Measurements from ENCODE around the gene POLN.

POLN gene

GRCh38 chr4:2075987-2076907, 165.7 kb downstream of the POLN start:
- ATAC-seq (no peak), DNase-seq (peak in 1 of 2 donors; percentile 5)
- no peaks in the 10 kb centered on the region for H3K9me3 Mint-ChIP-seq
- H3K27me3 Mint-ChIP-seq, result no peaks in the 10 kb centered on the region
- H3K4me1 Mint-ChIP-seq, result no peaks in the 10 kb centered on the region
- no peak overlapping the region for H3K27ac Mint-ChIP-seq
- no peak overlapping the region for H3K4me3 Mint-ChIP-seq

GRCh38 chr4:2075171-2075986, 166.5 kb downstream of the POLN start:
- Mint-ChIP-seq H3K4me1 (no peaks in the 10 kb centered on the region), H3K9me3 (no peaks in the 10 kb centered on the region), H3K4me3 (no peak overlapping the region), H3K27me3 (no peaks in the 10 kb centered on the region), H3K27ac (peak overlapping the region; percentile 60 to 74)
- ATAC-seq, result no peak
- no peak for DNase-seq

DNA sequence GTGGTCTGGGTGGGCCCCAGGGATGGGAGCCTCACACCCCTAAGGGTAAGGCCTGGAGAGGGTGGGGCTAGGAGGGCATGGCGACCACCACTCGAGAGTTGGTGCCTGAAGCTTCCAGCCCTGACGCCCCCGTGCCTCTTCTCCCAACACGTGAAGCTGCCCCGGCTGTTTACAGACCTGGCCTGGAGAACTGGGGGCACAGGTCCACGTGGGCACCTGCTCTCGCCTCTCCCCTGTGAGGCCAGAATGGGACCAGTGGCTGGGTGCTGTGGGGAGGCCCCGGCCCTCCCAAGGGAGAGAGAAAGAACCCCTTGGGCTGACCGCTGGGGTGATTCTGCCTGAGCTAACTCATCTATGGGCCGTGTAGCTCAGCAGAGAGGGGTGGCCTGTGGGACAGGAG, 167.3 kb downstream of the POLN start:
- H3K4me3 Mint-ChIP-seq, result no peak overlapping the region
- no peak for DNase-seq
- H3K27ac Mint-ChIP-seq, result no peak overlapping the region
- no peaks in the 10 kb centered on the region for H3K27me3 Mint-ChIP-seq
- H3K9me3 Mint-ChIP-seq, result no peaks in the 10 kb centered on the region
- no peaks in the 10 kb centered on the region for H3K4me1 Mint-ChIP-seq
- ATAC-seq, result no peak

GRCh38 chr4:2073808-2074481, 168.0 kb downstream of the POLN start:
- Mint-ChIP-seq H3K4me3 (no peak overlapping the region), H3K9me3 (no peaks in the 10 kb centered on the region), H3K4me1 (no peaks in the 10 kb centered on the region), H3K27me3 (no peaks in the 10 kb centered on the region), H3K27ac (no peak overlapping the region)
- DNase-seq (no peak), ATAC-seq (no peak)

DNA sequence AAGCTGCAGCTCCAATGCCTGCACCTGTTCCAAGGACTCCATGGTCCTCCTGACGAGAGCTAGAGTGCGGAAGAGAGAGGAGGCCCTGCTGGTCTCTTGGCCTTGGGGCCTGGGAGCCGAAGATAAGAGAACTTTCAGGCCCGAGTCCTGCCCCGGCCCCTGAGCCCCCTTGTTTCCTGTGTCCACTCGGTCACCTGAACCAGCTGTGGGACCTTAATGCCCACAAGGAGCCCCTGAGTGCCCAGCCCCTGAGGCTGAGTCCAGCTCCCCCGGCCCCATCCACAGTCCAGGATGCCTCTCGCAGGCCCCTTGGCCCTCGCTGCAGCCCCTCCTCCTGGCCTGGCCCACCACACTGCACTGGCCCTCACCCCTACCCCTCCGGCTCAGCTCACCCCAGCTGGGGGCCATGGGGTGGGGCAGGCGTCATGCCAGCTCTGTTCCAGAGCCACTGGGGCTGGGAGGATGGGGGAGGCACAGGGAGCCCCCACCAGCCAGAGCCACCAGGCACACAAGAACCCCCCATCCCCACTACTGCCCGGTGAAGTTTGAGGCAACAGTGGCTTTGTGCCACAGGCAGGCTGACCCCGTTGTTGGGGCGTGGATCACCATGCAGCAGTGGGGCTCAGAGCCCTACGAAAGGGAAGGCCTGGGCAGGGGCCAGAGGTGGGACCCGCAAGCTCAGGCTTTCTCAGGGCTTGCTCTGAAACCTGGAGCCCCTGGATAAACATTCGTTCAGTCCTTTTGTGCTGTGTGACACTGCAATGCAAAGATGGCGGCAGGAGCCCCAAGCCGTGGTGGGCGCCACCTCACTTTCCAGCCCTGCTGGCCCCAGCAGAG, 168.7 kb downstream of the POLN start:
- ATAC-seq, result peak; percentile 8
- no peak overlapping the region for H3K4me3 Mint-ChIP-seq
- H3K9me3 Mint-ChIP-seq, result no peaks in the 10 kb centered on the region
- H3K4me1 Mint-ChIP-seq, result no peaks in the 10 kb centered on the region
- H3K27me3 Mint-ChIP-seq, result no peaks in the 10 kb centered on the region
- peak overlapping the region in 1 of 2 donors; percentile 34 for H3K27ac Mint-ChIP-seq
- DNase-seq, result no peak

DNA sequence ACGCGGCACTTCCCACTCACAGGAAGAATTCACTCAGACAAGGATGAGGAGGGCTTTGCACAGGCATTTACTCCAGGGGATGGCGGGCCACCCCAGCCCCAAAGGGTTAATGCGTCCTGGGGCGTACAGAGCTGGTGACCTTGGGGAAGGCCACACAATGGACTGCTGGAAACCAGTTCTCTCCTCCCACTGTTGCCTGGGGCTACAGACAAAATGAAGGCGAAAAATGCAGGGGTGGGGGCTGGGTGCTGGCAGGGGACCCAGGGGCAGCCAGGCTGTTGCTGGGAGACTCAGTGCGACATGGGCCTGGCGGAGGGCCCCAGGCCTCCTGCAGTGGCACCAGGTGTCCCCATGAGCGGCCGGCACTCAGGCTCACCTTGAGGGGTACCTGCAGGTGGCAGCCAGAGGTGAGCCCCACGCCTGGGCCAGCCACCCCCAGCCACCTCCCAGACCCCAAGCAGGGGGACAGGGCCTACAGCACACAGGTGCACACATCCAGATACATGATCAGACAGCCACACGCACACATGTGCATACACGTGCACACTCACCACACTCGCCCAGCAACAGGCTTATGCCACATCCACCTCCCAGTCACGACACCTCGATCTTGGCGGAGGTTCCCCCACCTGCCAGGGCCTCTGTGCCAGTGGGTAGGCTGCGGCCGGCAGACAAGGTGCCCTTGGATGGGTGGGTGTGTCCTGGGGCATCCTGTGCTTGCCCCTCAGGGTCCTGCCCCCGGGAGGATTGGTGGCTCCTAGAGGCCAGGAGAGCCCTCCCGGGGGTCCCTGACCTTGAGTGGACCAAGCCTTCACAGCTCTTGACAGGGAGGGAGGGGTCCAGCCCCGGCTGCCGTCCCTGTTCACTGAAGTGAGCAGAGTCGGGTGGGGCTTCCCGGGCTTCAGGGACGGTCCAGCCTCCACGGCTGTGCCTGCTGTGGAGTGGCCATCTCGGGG, 169.7 kb downstream of the POLN start:
- DNase-seq, result no peak
- H3K27ac Mint-ChIP-seq, result peak overlapping the region in 1 of 2 donors; percentile 34
- no peaks in the 10 kb centered on the region for H3K9me3 Mint-ChIP-seq
- no peak for ATAC-seq
- H3K4me1 Mint-ChIP-seq, result no peaks in the 10 kb centered on the region
- no peaks in the 10 kb centered on the region for H3K27me3 Mint-ChIP-seq
- H3K4me3 Mint-ChIP-seq, result no peak overlapping the region

DNA sequence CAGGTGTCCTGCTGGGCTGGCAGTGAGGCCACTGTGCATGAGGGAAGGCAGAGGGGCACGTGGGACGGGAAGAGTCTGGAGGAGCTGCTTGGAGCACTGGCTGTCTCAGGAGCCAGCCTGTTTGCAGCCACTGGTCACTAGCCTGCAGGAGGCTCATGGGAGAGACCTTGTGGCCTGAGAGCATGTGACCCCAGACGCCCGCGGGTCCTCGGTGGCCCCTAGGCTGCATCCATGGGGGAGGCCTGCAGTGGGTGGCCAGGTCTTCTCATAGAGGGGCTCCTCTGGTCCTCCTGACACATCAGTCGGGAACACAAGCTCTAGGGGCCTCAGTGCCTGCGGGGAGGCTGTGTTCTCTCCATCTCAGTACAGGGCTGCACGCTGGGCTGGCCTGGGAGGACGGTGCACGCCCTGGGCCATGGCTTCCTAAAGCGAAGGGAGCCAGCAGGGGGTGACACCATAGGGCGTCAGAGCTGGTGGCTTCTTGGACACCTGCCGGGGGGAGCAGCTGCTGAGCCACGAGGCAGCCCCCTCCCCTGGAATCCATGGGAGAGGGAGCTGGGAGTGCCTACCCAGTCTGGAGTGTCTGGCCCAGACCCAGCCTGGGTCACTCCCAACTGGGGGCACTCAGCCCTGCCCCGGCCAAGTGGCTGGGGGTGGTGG, 170.5 kb downstream of the POLN start:
- ATAC-seq (no peak), DNase-seq (no peak)
- no peak overlapping the region for H3K27ac Mint-ChIP-seq
- H3K9me3 Mint-ChIP-seq, result no peaks in the 10 kb centered on the region
- H3K27me3 Mint-ChIP-seq, result no peaks in the 10 kb centered on the region
- H3K4me3 Mint-ChIP-seq, result no peak overlapping the region
- no peaks in the 10 kb centered on the region for H3K4me1 Mint-ChIP-seq

GRCh38 chr4:2070421-2071251, 171.3 kb downstream of the POLN start:
- no peaks in the 10 kb centered on the region for H3K4me1 Mint-ChIP-seq
- no peak overlapping the region for H3K27ac Mint-ChIP-seq
- no peak overlapping the region for H3K4me3 Mint-ChIP-seq
- no peaks in the 10 kb centered on the region for H3K27me3 Mint-ChIP-seq
- H3K9me3 Mint-ChIP-seq, result no peaks in the 10 kb centered on the region
- no peak for DNase-seq
- no peak for ATAC-seq

DNA sequence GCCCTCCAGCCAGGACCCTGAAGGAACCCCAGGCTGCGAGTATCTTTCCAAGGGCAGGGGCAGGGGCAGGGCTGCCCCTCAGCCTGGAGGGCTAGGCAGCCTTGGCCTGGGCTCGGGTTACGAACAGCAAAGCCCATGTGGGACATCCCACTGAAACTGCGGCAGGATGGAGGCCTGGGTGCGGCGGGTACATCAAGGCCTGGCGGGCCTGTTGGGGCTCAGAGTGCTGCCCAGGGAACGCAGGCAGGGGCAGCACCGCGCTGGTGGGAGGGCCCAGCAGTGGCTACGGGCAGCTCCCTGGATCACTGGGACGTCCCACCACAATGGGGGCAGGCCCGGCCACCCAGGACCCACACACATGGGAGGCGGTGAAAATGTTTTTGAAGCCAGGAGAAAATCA, 171.9 kb downstream of the POLN start:
- DNase-seq, result no peak
- Mint-ChIP-seq H3K4me1 (no peaks in the 10 kb centered on the region), H3K4me3 (no peak overlapping the region), H3K27ac (no peak overlapping the region), H3K27me3 (no peaks in the 10 kb centered on the region), H3K9me3 (no peaks in the 10 kb centered on the region)
- no peak for ATAC-seq

DNA sequence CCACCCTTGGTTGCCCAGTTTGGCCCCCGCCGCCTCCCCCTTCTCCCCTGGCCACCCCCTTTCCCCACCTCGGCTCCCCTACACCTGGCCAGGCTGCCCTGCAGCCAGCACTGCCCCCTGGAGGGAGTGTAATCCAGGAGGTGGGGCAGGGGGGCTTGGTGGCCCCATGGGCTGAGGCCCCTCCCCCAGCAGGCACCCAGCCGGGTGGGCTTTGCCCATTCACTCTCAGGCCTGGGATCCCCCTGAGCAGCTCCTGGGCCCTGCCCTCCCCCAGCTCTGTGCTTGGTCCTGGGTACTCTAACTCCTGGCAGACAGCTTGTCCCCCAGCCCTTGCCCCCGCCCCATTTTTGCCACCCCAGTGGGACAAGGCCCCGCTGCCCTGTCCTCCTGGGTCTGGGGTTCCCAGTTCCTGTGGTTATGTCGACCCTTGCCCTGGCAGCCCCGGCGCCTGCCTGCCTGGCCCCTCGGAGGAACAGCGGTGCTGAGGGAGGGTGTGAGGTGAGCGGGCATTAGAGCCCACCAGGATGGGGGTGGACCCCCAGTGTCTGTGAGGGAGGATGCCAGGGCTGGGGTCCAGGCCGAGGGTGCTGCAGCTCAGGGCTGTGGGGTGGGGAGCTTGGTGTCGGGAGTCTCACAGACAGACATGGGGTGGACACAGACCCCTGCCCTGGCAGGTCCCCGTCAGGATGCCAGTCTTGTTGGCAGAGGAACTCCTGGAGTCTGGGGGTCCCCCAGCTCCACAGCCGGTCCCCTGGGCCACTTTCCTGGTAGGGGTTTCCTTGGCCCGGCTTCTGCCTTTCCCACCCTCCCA, 172.6 kb downstream of the POLN start:
- ATAC-seq, result no peak
- DNase-seq, result no peak
- Mint-ChIP-seq H3K27me3 (no peaks in the 10 kb centered on the region), H3K4me1 (no peaks in the 10 kb centered on the region), H3K9me3 (no peaks in the 10 kb centered on the region), H3K4me3 (no peak overlapping the region), H3K27ac (no peak overlapping the region)

DNA sequence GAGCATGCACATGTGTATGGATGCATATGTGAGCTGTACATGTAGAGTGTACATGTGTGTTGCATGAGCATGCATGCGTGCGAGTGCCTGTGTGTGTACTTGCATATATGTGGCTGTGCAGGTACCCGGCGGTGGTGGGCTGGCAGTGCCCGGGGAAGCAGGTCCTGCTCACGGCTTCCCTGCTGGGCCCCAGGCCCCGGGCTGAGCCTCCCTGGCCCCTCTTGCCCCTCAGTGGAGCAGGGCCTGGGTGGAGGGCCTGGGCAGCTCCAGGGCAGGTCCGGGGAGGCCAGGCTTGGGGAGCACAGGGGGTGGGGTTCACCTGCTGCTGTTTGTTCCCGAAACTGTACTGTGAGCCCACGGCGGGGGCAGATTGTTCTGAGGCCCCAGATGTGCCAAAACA, 173.4 kb downstream of the POLN start:
- ATAC-seq, result no peak
- Mint-ChIP-seq H3K4me3 (no peak overlapping the region), H3K27ac (no peak overlapping the region), H3K4me1 (no peaks in the 10 kb centered on the region), H3K9me3 (no peaks in the 10 kb centered on the region), H3K27me3 (no peaks in the 10 kb centered on the region)
- no peak for DNase-seq

GRCh38 chr4:2068198-2068470, 173.8 kb downstream of the POLN start:
- no peaks in the 10 kb centered on the region for H3K9me3 Mint-ChIP-seq
- H3K4me1 Mint-ChIP-seq, result no peaks in the 10 kb centered on the region
- H3K4me3 Mint-ChIP-seq, result no peak overlapping the region
- no peak for DNase-seq
- H3K27me3 Mint-ChIP-seq, result no peaks in the 10 kb centered on the region
- ATAC-seq, result no peak
- H3K27ac Mint-ChIP-seq, result no peak overlapping the region

All from stimulated activated naive CD8-positive, alpha-beta T cell treated with anti-CD3 and anti-CD28 coated beads, Interleukin-15, amount 100 ng/mL, for 72 hours (primary cell).